ENCODE results near the gene PRUNE2.

Gene PRUNE2

GRCh38 chr9:76592974-76593347 is 313.0 kb downstream of the PRUNE2 start:
- no peak for DNase-seq

GRCh38 chr9:76592091-76592973 is 313.6 kb downstream of the PRUNE2 start:
- DNase-seq = no peak

- no peak for DNase-seq
These were observed 314.5 kb downstream of the PRUNE2 start for GRCh38 chr9:76591256-76591950.

GRCh38 chr9:76588316-76588715 is 317.6 kb downstream of the PRUNE2 start:
- peak; percentile 38 to 40 for DNase-seq

- no peak for DNase-seq
These were observed 319.3 kb downstream of the PRUNE2 start for GRCh38 chr9:76586390-76587314.

GRCh38 chr9:76585487-76586389 is 320.2 kb downstream of the PRUNE2 start:
- DNase-seq = peak; percentile 76 to 85

- no peak for DNase-seq
These were observed 322.7 kb downstream of the PRUNE2 start for GRCh38 chr9:76583256-76583655.

GRCh38 chr9:76581731-76582130 is 324.2 kb downstream of the PRUNE2 start:
- no peak for DNase-seq

GRCh38 chr9:76580820-76581219 is 325.1 kb downstream of the PRUNE2 start:
- DNase-seq = no peak

- DNase-seq = no peak
These were observed 325.7 kb downstream of the PRUNE2 start for GRCh38 chr9:76580188-76580587.

- peak; percentile 82 to 83 for DNase-seq
These were observed 329.6 kb downstream of the PRUNE2 start for GRCh38 chr9:76576344-76576743.

GRCh38 chr9:76575761-76576160 is 330.2 kb downstream of the PRUNE2 start:
- DNase-seq = no peak

GRCh38 chr9:76573905-76574760 is 331.8 kb downstream of the PRUNE2 start:
- no peak for DNase-seq

GRCh38 chr9:76573408-76573807 is 332.5 kb downstream of the PRUNE2 start:
- DNase-seq = no peak

GRCh38 chr9:76572151-76572550 is 333.8 kb downstream of the PRUNE2 start:
- DNase-seq = no peak

- no peak for DNase-seq
These were observed 334.2 kb downstream of the PRUNE2 start for GRCh38 chr9:76571743-76572146.

GRCh38 chr9:76571288-76571687 is 334.6 kb downstream of the PRUNE2 start:
- peak; percentile 51 to 52 for DNase-seq

GRCh38 chr9:76570826-76571225 is 335.1 kb downstream of the PRUNE2 start:
- no peak for DNase-seq

GRCh38 chr9:76567086-76567485 is 338.8 kb downstream of the PRUNE2 start:
- no peak for DNase-seq

GRCh38 chr9:76564297-76564696 is 341.6 kb downstream of the PRUNE2 start:
- DNase-seq = no peak

- peak; percentile 74 to 86 for DNase-seq
These were observed 343.4 kb downstream of the PRUNE2 start for GRCh38 chr9:76562511-76562911.

All from inflammatory macrophage treated with lipopolysaccharide for 1 hour (primary cell).